ENCODE measurements around the gene HMCES.

DNA sequence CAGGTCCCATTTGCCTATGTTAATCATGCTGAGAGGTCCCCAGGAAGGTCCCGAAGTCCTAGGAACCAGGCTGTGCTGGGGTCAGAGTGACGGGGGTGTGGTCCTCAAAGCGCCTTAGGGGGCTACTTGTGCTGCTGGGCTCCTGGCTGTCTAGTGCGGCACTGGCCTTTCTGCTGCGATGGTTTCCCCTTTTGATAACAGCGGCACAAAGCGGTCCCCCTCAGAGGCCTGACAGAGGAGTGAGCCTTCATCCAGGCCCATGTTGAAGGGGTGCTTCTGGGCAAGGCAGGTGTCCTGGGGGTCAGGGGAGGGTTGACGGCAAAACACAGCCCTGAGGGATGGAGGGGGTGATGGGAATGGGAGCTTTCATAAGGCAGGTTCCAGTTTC, 68.8 kb downstream of the HMCES start:
- no peak for TF ChIP-seq EP300 (IDR thresholded peaks at IDR 0.05)
- TF ChIP-seq, protein P1, sequence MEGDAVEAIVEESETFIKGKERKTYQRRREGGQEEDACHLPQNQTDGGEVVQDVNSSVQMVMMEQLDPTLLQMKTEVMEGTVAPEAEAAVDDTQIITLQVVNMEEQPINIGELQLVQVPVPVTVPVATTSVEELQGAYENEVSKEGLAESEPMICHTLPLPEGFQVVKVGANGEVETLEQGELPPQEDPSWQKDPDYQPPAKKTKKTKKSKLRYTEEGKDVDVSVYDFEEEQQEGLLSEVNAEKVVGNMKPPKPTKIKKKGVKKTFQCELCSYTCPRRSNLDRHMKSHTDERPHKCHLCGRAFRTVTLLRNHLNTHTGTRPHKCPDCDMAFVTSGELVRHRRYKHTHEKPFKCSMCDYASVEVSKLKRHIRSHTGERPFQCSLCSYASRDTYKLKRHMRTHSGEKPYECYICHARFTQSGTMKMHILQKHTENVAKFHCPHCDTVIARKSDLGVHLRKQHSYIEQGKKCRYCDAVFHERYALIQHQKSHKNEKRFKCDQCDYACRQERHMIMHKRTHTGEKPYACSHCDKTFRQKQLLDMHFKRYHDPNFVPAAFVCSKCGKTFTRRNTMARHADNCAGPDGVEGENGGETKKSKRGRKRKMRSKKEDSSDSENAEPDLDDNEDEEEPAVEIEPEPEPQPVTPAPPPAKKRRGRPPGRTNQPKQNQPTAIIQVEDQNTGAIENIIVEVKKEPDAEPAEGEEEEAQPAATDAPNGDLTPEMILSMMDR (IDR thresholded peaks at IDR 0.05): no peak

Data from tibial nerve (tissue), 4 donors.